ENCODE data around the gene BCL11A. TPM values are rescaled to one million over a fixed set of nuclear protein-coding genes. Genes with fewer than 3 reads are reported as not detected.

The BCL11A gene
- total RNA-seq, 1 donor from 2014 or later: 331 TPM

DNA sequence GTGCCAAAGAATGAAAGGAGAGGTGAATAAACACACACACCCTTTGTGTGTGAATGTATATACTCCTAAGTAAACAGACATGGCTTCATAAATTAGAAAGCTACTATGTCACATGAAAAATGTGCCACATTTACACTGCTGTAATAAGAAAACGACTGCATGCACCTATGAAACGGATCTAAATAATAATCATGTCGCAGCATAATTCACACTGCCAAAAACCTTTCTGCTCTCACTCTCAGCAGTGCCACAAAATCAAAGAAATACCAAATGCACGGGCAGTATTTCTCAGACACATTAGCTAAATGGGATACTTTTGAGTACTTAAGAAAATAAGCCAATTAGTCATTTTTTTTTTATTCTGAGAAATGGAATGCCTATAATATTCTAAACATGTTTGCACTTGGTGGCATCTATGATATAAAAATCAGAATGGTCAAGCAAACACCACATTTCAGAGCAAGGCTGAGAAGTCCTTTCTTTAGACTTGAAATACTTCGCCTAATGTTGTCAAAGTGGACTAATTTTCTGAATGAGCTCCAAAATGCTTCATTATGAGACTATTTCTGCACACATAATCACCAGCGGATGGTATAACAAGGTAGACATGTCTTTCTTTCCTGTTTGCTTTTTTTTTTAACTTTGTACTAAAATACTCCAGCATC, 6.6 kb downstream of the BCL11A start:
- Mint-ChIP-seq H3K27me3 (no peaks in the 10 kb centered on the region), H3K9me3 (no peaks in the 10 kb centered on the region), H3K27ac (peak overlapping the region; percentile 98), H3K4me1 (peaks cover 69% of the 10 kb centered on the region), H3K4me3 (peak overlapping the region; percentile 96), H3K36me3 (ENCODE audit: low read depth) (peaks cover 73% of the 10 kb centered on the region)
- ATAC-seq (ENCODE audit: low read depth): no peak
- no peak for DNase-seq
- ChIA-PET CTCF (interaction anchor here (0.6 to 4.0 kb wide), 12 partner anchors 9 to 1097 kb away, joined by 3 to 26 read pairs (median 4); no protein-coding TSS in a partner anchor), POLR2A (interaction anchor here (0.6 to 6.7 kb wide), 17 partner anchors 9 to 549 kb away, joined by 3 to 47 read pairs (median 4); no protein-coding TSS in a partner anchor)
- intact Hi-C loops (cut with micrococcal nuclease): loop anchor here (1.0 kb wide), 1 partner anchor 11 kb away; no protein-coding TSS in a partner anchor
- TF ChIP-seq, protein P1, sequence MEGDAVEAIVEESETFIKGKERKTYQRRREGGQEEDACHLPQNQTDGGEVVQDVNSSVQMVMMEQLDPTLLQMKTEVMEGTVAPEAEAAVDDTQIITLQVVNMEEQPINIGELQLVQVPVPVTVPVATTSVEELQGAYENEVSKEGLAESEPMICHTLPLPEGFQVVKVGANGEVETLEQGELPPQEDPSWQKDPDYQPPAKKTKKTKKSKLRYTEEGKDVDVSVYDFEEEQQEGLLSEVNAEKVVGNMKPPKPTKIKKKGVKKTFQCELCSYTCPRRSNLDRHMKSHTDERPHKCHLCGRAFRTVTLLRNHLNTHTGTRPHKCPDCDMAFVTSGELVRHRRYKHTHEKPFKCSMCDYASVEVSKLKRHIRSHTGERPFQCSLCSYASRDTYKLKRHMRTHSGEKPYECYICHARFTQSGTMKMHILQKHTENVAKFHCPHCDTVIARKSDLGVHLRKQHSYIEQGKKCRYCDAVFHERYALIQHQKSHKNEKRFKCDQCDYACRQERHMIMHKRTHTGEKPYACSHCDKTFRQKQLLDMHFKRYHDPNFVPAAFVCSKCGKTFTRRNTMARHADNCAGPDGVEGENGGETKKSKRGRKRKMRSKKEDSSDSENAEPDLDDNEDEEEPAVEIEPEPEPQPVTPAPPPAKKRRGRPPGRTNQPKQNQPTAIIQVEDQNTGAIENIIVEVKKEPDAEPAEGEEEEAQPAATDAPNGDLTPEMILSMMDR (IDR thresholded peaks at IDR 0.05): no peak

DNA sequence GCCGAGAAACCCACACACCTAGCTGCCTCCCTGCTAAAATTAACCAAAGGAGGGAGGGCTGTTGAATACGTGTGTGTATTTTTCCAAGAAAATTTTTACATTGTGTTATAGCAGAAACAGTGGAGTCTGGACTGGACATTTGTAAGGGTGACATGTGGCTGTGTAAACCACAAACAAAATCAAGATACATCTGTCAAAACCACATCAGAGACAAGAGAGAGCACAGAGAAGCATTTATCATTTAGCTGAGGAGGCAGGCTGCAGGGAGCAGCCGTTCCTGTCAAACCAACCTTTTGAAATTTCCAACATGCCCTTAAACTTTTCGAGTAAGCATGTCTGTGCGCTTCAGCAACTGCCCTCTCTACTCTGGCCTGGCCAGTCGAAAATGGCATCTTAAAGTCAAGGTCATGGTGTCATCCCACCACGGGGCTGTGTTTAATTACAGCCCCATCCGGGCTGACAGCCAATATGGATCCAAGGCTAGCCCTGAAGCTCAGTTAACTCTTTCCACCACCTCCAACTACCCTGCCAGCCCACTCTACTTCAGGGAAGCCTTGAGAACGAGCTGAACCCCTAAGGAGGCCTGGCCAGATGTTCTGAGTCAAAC, 8.4 kb downstream of the BCL11A start:
- Mint-ChIP-seq H3K9me3 (no peaks in the 10 kb centered on the region), H3K27me3 (no peaks in the 10 kb centered on the region), H3K36me3 (ENCODE audit: low read depth) (peaks cover 77% of the 10 kb centered on the region), H3K27ac (peak overlapping the region; percentile 98), H3K4me1 (peaks cover 85% of the 10 kb centered on the region), H3K4me3 (peak overlapping the region; percentile 96)
- ChIA-PET CTCF (interaction anchor here (0.8 to 1.6 kb wide), 4 partner anchors 33 to 1519 kb away, joined by 3 to 5 read pairs (median 3); no protein-coding TSS in a partner anchor), POLR2A (interaction anchor here (1.0 to 5.2 kb wide), 10 partner anchors 9 to 191 kb away, joined by 3 to 24 read pairs (median 6); partner anchors contain the start of gene BCL11A)
- intact Hi-C loops (cut with micrococcal nuclease): no loop called here
- DNase-seq (no peak), ATAC-seq (ENCODE audit: low read depth) (no peak)
- TF ChIP-seq, protein P1 (IDR thresholded peaks at IDR 0.05): no peak

DNA sequence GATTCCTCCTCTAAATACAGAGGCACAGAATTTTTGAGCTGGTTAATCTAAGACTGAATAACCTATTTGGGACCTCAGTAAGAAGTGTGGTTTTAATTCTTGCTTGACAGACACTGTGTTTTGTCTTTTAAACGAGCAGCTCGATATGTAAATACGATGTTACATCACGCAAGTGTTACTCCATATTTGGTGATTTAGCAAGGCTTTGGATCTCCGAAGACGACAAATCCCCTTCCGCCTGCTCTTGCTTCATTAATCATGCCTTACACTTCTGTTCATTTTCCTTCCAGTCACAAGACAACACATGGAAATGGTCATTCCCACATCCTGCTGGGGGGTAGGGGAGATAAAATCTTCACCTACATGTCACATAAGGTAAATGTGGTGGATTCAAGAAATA, 9.4 kb downstream of the BCL11A start:
- Mint-ChIP-seq H3K4me3 (peak overlapping the region; percentile 96), H3K36me3 (ENCODE audit: low read depth) (peaks cover 78% of the 10 kb centered on the region), H3K9me3 (no peaks in the 10 kb centered on the region), H3K27ac (peak overlapping the region; percentile 98), H3K4me1 (peaks cover 89% of the 10 kb centered on the region), H3K27me3 (no peaks in the 10 kb centered on the region)
- TF ChIP-seq, protein P1 (IDR thresholded peaks at IDR 0.05): no peak
- POLR2A ChIA-PET: interaction anchor here (0.9 to 5.2 kb wide), 13 partner anchors 8 to 103 kb away, joined by 3 to 24 read pairs (median 4); partner anchors contain the start of gene BCL11A
- intact Hi-C loops (cut with micrococcal nuclease): no loop called here
- DNase-seq: no peak
- peak; percentile 40 for ATAC-seq (ENCODE audit: low read depth)
- CTCF ChIA-PET: interaction anchor here (1.3 kb wide), 1 partner anchor 104 kb away, joined by 5 read pairs; no protein-coding TSS in a partner anchor

DNA sequence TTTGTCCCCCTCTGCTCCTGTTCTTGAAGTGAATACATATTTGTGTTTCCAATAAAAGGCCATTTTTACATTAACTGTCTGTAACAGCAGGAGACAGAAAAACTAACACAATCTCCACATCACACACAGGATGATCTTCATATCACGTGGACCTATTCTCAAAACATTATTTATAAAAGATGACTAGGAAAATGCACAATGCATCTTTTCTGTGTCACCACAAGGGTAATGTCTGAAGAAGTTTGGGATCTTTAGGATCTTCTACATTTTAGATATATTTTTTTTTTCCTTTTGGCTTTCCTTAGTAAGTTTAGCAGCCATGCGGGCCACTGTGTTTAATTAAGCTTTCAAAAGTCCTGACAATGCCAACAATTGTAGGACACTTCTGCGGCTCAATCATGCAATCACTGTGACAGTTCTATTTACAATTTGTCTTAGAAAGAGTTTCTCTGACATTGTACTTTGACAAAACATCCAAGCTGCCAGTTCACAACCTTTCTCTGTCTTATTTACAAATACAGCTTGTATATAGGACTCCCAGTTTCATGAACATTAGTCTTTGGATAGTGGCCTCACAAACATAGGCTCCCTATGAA, 12.3 kb downstream of the BCL11A start:
- TF ChIP-seq, protein P1 (IDR thresholded peaks at IDR 0.05): no peak
- H3K4me1 Mint-ChIP-seq: peaks cover 86% of the 10 kb centered on the region

More for the DNA sequence above, 12.3 kb downstream of the BCL11A start:
- DNase-seq (no peak), ATAC-seq (ENCODE audit: low read depth) (no peak)
- H3K4me3 Mint-ChIP-seq: peak overlapping the region; percentile 19
- H3K36me3 Mint-ChIP-seq (ENCODE audit: low read depth): peaks cover 86% of the 10 kb centered on the region
- H3K27me3 Mint-ChIP-seq: no peaks in the 10 kb centered on the region
- no peak overlapping the region for H3K27ac Mint-ChIP-seq
- no peaks in the 10 kb centered on the region for H3K9me3 Mint-ChIP-seq
- CTCF ChIA-PET: interaction anchor here (3.9 kb wide), 1 partner anchor 9 kb away, joined by 15 read pairs; no protein-coding TSS in a partner anchor
- intact Hi-C loops (cut with micrococcal nuclease): no loop called here
- POLR2A ChIA-PET: interaction anchor here (0.7 to 4.6 kb wide), 5 partner anchors 11 to 194 kb away, joined by 5 to 26 read pairs (median 8); no protein-coding TSS in a partner anchor

All from activated B cell treated with CpG ODN at 0.5 μM for 24 hours (primary cell).